GM10266 (cell line): ENCODE results near the gene USP10.
A peak's percentile ranks its signal among the peaks of the same experiment; 100 is the strongest.
"Not testable (repeated sequence)": the region's sequence is repeated elsewhere in the genome, so short reads cannot be mapped to it uniquely, and the experiment has no call there.

ENCODE experiments used
- DNase-seq: peaks from one replicate; pipeline ENCODE4 v3.0.0; 2012; ENCODE audit errors: extremely low spot score
- CTCF ChIP-seq: IDR thresholded peaks from 2 replicates; pipeline ENCODE4 v1.5.1; 2012; ENCODE audit warnings: mild to moderate bottlenecking, low read depth; ENCODE audit not compliant: control insufficient read depth, insufficient read depth; ENCODE audit errors: missing control alignments

Gene USP10

GRCh38 chr16:84687715-84688114 lies 12.1 kb upstream of the USP10 start:
- DNase-seq, result peak; percentile 55
- TF ChIP-seq CTCF, result no peak

DNA sequence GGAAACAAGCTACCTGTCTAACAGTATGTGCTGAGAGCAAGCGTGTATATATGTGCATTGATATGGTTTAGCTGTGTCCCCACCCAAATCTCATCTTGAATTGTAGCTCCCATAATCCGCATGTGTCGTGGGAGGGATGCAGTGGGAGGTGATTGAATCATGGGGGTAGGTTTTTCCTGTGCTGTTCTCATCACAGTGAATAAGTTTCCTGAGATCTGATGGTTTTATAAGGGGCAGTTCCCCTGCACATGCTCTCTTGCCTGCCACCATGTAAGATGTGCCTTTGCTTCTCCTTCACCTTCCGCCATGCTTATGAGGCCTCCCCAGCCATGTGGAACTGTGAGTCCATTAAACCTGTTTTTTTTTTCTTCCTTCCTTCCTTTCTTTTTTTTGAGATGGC lies 11.6 kb upstream of the USP10 start:
- not testable (repeated sequence) for DNase-seq

DNA sequence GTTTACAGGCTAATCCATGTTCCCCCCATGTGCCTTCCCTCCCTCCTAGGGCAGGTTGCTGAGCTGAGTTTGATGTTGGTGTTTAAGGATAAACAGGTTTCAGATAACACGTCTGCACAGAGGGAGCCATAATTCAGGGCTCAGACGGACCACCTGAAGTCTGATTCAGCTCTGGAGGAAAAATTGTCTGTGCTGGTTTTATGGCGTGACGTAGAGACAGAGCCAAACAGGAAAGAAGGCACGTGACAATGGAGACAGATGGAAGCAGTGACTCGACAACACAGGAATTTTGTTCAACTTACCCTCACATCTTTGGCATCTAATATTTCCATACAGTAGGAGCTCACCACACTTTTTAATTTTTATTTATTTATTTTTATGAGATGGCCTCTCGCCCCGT lies 10.7 kb upstream of the USP10 start:
- DNase-seq, result no peak
- no peak for TF ChIP-seq CTCF

GRCh38 chr16:84690088-84690819 lies 9.5 kb upstream of the USP10 start:
- no peak for TF ChIP-seq CTCF
- DNase-seq, result no peak

- no peak for TF ChIP-seq CTCF
- no peak for DNase-seq
These were observed 7.2 kb upstream of the USP10 start for GRCh38 chr16:84692451-84693214.

- DNase-seq, result not testable (repeated sequence)
These were observed 5.9 kb upstream of the USP10 start for GRCh38 chr16:84693869-84694268.

GRCh38 chr16:84694980-84695379 lies 4.8 kb upstream of the USP10 start:
- no peak for TF ChIP-seq CTCF
- no peak for DNase-seq

- no peak for DNase-seq
- TF ChIP-seq CTCF, result no peak
These were observed 571 bp upstream of the USP10 start for GRCh38 chr16:84699147-84699711.
